Cardiac ventricle fibroblast (primary cell): ENCODE results near the gene USP16. TPM values are rescaled to one million over a fixed set of nuclear protein-coding genes. Genes with fewer than 3 reads are reported as not detected.

Experiments used
- total RNA-seq: library from RNA; depleted of rRNA; stranded (reverse); fragments of >200 nt; gene quantifications from 2 replicates; pipeline ENCODE4 v1.2.3, GENCODE V29; 2015

USP16 gene
- 15.4 and 16.8 TPM in 2 replicates for total RNA-seq

GRCh38 chr21:29024474-29025327, at the start of gene USP16:
Gene USP16, plus strand, starts transcription at chr21:29024668. Its CDS starts 3,246 bp downstream, at chr21:29027914.

GRCh38 chr21:28992526-28993292, 31.8 kb upstream of the USP16 start, which contains the start of gene LTN1:
Gene LTN1, minus strand, starts transcription at chr21:28992877. Its CDS starts 72 bp downstream, at chr21:28992805.

GRCh38 chr21:29073222-29074006, 48.9 kb downstream of the USP16 start, which contains the start of gene CCT8:
Gene CCT8, minus strand, starts transcription at chr21:29073648. Its CDS starts 58 bp downstream, at chr21:29073590.

Other genes starting within 250 kb of the USP16 start
- gene LTN1, start 31.8 kb upstream of the USP16 start, total RNA-seq: 17.1 and 19.7 TPM in 2 replicates
- gene RWDD2B, start 5.3 kb upstream of the USP16 start, total RNA-seq: 14.0 and 16.9 TPM in 2 replicates
- 82.6 and 111 TPM in 2 replicates for gene CCT8, start 49.0 kb downstream of the USP16 start, total RNA-seq
- gene MAP3K7CL, start 106.0 kb downstream of the USP16 start, total RNA-seq: 5.6 and 9.9 TPM in 2 replicates